Activated T-helper 17 cell treated with anti-CD3 and anti-CD28 coated beads, Interleukin-2, amount 50 U/mL, for 72 hours (primary cell): ENCODE measurements around the gene TEX10. TPM values are rescaled to one million over a fixed set of nuclear protein-coding genes. Genes with fewer than 3 reads are reported as not detected.
A peak's percentile ranks its signal among the peaks of the same experiment; 100 is the strongest.
"Not testable (repeated sequence)": the region's sequence is repeated elsewhere in the genome, so short reads cannot be mapped to it uniquely, and the experiment has no call there.

Experiments used
- ATAC-seq: fragments of 150-1000 bp; cut with Tn5 transposase; replicated peaks from 2 replicates; pipeline ENCODE4 v1.10.0; 2021; ENCODE audit warnings: mild to moderate bottlenecking, moderate library complexity
- H3K27ac Mint-ChIP-seq: one replicate; pipeline ENCODE4 v1.8.0; 2022; ENCODE audit warnings: mixed read lengths
- H3K27me3 Mint-ChIP-seq: one replicate; pipeline ENCODE4 v1.8.0; 2022; ENCODE audit warnings: mixed read lengths
- H3K36me3 Mint-ChIP-seq: one replicate; pipeline ENCODE4 v1.8.0; 2022; ENCODE audit warnings: low read depth, mild to moderate bottlenecking, mixed read lengths
- H3K4me1 Mint-ChIP-seq: one replicate; pipeline ENCODE4 v1.8.0; 2022; ENCODE audit warnings: mixed read lengths
- H3K4me3 Mint-ChIP-seq: one replicate; pipeline ENCODE4 v1.8.0; 2022; ENCODE audit warnings: mild to moderate bottlenecking, mixed read lengths
- H3K9me3 Mint-ChIP-seq: one replicate; pipeline ENCODE4 v1.8.0; 2022; ENCODE audit warnings: mixed read lengths
- total RNA-seq, 2 donors: library from RNA; stranded (reverse); gene quantifications; one replicate each; pipeline ENCODE4 v1.2.3, GENCODE V29; 2022

Gene TEX10
- total RNA-seq, 2 donors from 2014 or later = 19.3 to 32.8 TPM

- Mint-ChIP-seq H3K27me3 (no peaks in the 10 kb centered on the region), H3K4me1 (no peaks in the 10 kb centered on the region), H3K9me3 (no peaks in the 10 kb centered on the region), H3K4me3 (no peak overlapping the region), H3K27ac (no peak overlapping the region), H3K36me3 (no peaks in the 10 kb centered on the region)
- ATAC-seq = no peak
These were observed 11.3 kb upstream of the TEX10 start for GRCh38 chr9:100364013-100364412.

GRCh38 chr9:100359057-100359456, 6.3 kb upstream of the TEX10 start:
- Mint-ChIP-seq H3K27me3 (no peaks in the 10 kb centered on the region), H3K9me3 (no peaks in the 10 kb centered on the region), H3K27ac (no peak overlapping the region), H3K4me3 (no peak overlapping the region), H3K4me1 (peaks cover 4% of the 10 kb centered on the region), H3K36me3 (no peaks in the 10 kb centered on the region)
- ATAC-seq = peak; percentile 70

GRCh38 chr9:100357501-100357900, 4.8 kb upstream of the TEX10 start:
- Mint-ChIP-seq H3K4me1 (peaks cover 6% of the 10 kb centered on the region), H3K9me3 (no peaks in the 10 kb centered on the region), H3K4me3 (no peak overlapping the region), H3K36me3 (no peaks in the 10 kb centered on the region), H3K27me3 (no peaks in the 10 kb centered on the region), H3K27ac (no peak overlapping the region)
- no peak for ATAC-seq

- peaks cover 13% of the 10 kb centered on the region for H3K4me1 Mint-ChIP-seq
- no peak overlapping the region for H3K27ac Mint-ChIP-seq
- ATAC-seq = no peak
- no peaks in the 10 kb centered on the region for H3K27me3 Mint-ChIP-seq
- peaks cover 9% of the 10 kb centered on the region for H3K36me3 Mint-ChIP-seq
- H3K4me3 Mint-ChIP-seq = no peak overlapping the region
- no peaks in the 10 kb centered on the region for H3K9me3 Mint-ChIP-seq
These were observed 2.8 kb upstream of the TEX10 start for GRCh38 chr9:100355561-100355960.

- H3K27me3 Mint-ChIP-seq = no peaks in the 10 kb centered on the region
- peaks cover 19% of the 10 kb centered on the region for H3K4me1 Mint-ChIP-seq
- H3K4me3 Mint-ChIP-seq = peak overlapping the region; percentile 98
- no peaks in the 10 kb centered on the region for H3K9me3 Mint-ChIP-seq
- no peak overlapping the region for H3K27ac Mint-ChIP-seq
- H3K36me3 Mint-ChIP-seq = peaks cover 11% of the 10 kb centered on the region
- no peak for ATAC-seq
These were observed 1.5 kb upstream of the TEX10 start for GRCh38 chr9:100354121-100354800.

- Mint-ChIP-seq H3K4me3 (peak overlapping the region; percentile 98), H3K36me3 (peaks cover 29% of the 10 kb centered on the region), H3K4me1 (peaks cover 19% of the 10 kb centered on the region), H3K27me3 (no peaks in the 10 kb centered on the region), H3K9me3 (no peaks in the 10 kb centered on the region), H3K27ac (peak overlapping the region; percentile 92)
- peak; percentile 51 for ATAC-seq
These were observed 478 bp downstream of the TEX10 start for GRCh38 chr9:100352201-100352726.

- Mint-ChIP-seq H3K27ac (peak overlapping the region; percentile 92), H3K4me1 (peaks cover 19% of the 10 kb centered on the region), H3K36me3 (peaks cover 36% of the 10 kb centered on the region), H3K9me3 (no peaks in the 10 kb centered on the region), H3K4me3 (peak overlapping the region; percentile 98), H3K27me3 (no peaks in the 10 kb centered on the region)
- ATAC-seq = no peak
These were observed 1.2 kb downstream of the TEX10 start for GRCh38 chr9:100351508-100351907.

GRCh38 chr9:100350188-100350587, 2.6 kb downstream of the TEX10 start:
- peaks cover 23% of the 10 kb centered on the region for H3K4me1 Mint-ChIP-seq
- peak overlapping the region; percentile 98 for H3K4me3 Mint-ChIP-seq
- ATAC-seq = no peak
- peaks cover 50% of the 10 kb centered on the region for H3K36me3 Mint-ChIP-seq
- no peak overlapping the region for H3K27ac Mint-ChIP-seq
- no peaks in the 10 kb centered on the region for H3K9me3 Mint-ChIP-seq
- no peaks in the 10 kb centered on the region for H3K27me3 Mint-ChIP-seq

- H3K4me1 Mint-ChIP-seq = peaks cover 24% of the 10 kb centered on the region
- no peak overlapping the region for H3K4me3 Mint-ChIP-seq
- no peak for ATAC-seq
- H3K36me3 Mint-ChIP-seq = peaks cover 70% of the 10 kb centered on the region
- H3K27me3 Mint-ChIP-seq = no peaks in the 10 kb centered on the region
- H3K9me3 Mint-ChIP-seq = no peaks in the 10 kb centered on the region
- no peak overlapping the region for H3K27ac Mint-ChIP-seq
These were observed 5.9 kb downstream of the TEX10 start for GRCh38 chr9:100346836-100347235.

GRCh38 chr9:100341889-100342288, 10.9 kb downstream of the TEX10 start:
- Mint-ChIP-seq H3K27me3 (no peaks in the 10 kb centered on the region), H3K9me3 (no peaks in the 10 kb centered on the region), H3K27ac (no peak overlapping the region), H3K4me3 (no peak overlapping the region), H3K36me3 (peaks cover 91% of the 10 kb centered on the region), H3K4me1 (peaks cover 27% of the 10 kb centered on the region)
- ATAC-seq = no peak

GRCh38 chr9:100340224-100340623, 12.5 kb downstream of the TEX10 start:
- ATAC-seq = no peak
- peaks cover 23% of the 10 kb centered on the region for H3K4me1 Mint-ChIP-seq
- no peak overlapping the region for H3K27ac Mint-ChIP-seq
- H3K9me3 Mint-ChIP-seq = no peaks in the 10 kb centered on the region
- H3K36me3 Mint-ChIP-seq = peaks cover 78% of the 10 kb centered on the region
- no peaks in the 10 kb centered on the region for H3K27me3 Mint-ChIP-seq
- no peak overlapping the region for H3K4me3 Mint-ChIP-seq

GRCh38 chr9:100338736-100339135, 14.0 kb downstream of the TEX10 start:
- ATAC-seq, H3K27ac Mint-ChIP-seq, H3K27me3 Mint-ChIP-seq, H3K9me3 Mint-ChIP-seq, H3K4me3 Mint-ChIP-seq: not testable (repeated sequence)
- Mint-ChIP-seq H3K36me3 (peaks cover 84% of the 10 kb centered on the region), H3K4me1 (peaks cover 26% of the 10 kb centered on the region)

GRCh38 chr9:100324594-100325200, 28.0 kb downstream of the TEX10 start:
- peaks cover 94% of the 10 kb centered on the region for H3K36me3 Mint-ChIP-seq

GRCh38 chr9:100322954-100323536, 29.7 kb downstream of the TEX10 start:
- Mint-ChIP-seq H3K27ac (no peak overlapping the region), H3K4me1 (no peaks in the 10 kb centered on the region), H3K4me3 (no peak overlapping the region), H3K27me3 (no peaks in the 10 kb centered on the region), H3K36me3 (peaks cover 88% of the 10 kb centered on the region), H3K9me3 (no peaks in the 10 kb centered on the region)
- no peak for ATAC-seq

More at GRCh38 chr9:100324594-100325200, 28.0 kb downstream of the TEX10 start:
- no peak overlapping the region for H3K4me3 Mint-ChIP-seq
- no peak for ATAC-seq
- H3K27ac Mint-ChIP-seq = no peak overlapping the region
- H3K4me1 Mint-ChIP-seq = no peaks in the 10 kb centered on the region
- H3K27me3 Mint-ChIP-seq = no peaks in the 10 kb centered on the region
- no peaks in the 10 kb centered on the region for H3K9me3 Mint-ChIP-seq

GRCh38 chr9:100317706-100318105, 35.0 kb downstream of the TEX10 start:
- Mint-ChIP-seq H3K27ac (no peak overlapping the region), H3K4me3 (no peak overlapping the region), H3K27me3 (no peaks in the 10 kb centered on the region), H3K9me3 (no peaks in the 10 kb centered on the region), H3K4me1 (peaks cover 16% of the 10 kb centered on the region), H3K36me3 (peaks cover 87% of the 10 kb centered on the region)
- ATAC-seq = no peak
